Prostate gland (tissue), 2 donors: ENCODE data around the gene PTPRG.

Source experiments
- POLR2A ChIP-seq: fragments of 450-650 bp; IDR thresholded peaks from one replicate; pipeline ENCODE4 v1.6.1; 2016; ENCODE audit warnings: antibody characterized with exemption, mild to moderate bottlenecking
- TF ChIP-seq, protein P1 (sequence below), 4 experiments: fragments of 200-600 bp in 2 of 4; fragments of 450-650 bp in 2 of 4; sonication (generic) in 2 of 4; IDR thresholded peaks; 1 replicate in 3 of 4; 2 replicates in 1 of 4; pipeline ENCODE4 v1.5.1; 2016 to 2019; ENCODE audit warnings: antibody characterized with exemption in 4 of 4, mild to moderate bottlenecking in 2 of 4, moderate library complexity in 2 of 4

GRCh38 chr3:62168356-62168755, 607.0 kb downstream of the PTPRG start:
- no peak for TF ChIP-seq POLR2A
- TF ChIP-seq, protein P1, sequence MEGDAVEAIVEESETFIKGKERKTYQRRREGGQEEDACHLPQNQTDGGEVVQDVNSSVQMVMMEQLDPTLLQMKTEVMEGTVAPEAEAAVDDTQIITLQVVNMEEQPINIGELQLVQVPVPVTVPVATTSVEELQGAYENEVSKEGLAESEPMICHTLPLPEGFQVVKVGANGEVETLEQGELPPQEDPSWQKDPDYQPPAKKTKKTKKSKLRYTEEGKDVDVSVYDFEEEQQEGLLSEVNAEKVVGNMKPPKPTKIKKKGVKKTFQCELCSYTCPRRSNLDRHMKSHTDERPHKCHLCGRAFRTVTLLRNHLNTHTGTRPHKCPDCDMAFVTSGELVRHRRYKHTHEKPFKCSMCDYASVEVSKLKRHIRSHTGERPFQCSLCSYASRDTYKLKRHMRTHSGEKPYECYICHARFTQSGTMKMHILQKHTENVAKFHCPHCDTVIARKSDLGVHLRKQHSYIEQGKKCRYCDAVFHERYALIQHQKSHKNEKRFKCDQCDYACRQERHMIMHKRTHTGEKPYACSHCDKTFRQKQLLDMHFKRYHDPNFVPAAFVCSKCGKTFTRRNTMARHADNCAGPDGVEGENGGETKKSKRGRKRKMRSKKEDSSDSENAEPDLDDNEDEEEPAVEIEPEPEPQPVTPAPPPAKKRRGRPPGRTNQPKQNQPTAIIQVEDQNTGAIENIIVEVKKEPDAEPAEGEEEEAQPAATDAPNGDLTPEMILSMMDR (IDR thresholded peaks at IDR 0.05): no peak
